Inferior parietal cortex (tissue), 1 donor: ENCODE results near the gene FAM186B.

Experiments
- DNase-seq: peaks from one replicate; pipeline ENCODE4 v3.0.0-alpha.2; 2016; ENCODE audit errors: extremely low spot score

The FAM186B gene

DNA sequence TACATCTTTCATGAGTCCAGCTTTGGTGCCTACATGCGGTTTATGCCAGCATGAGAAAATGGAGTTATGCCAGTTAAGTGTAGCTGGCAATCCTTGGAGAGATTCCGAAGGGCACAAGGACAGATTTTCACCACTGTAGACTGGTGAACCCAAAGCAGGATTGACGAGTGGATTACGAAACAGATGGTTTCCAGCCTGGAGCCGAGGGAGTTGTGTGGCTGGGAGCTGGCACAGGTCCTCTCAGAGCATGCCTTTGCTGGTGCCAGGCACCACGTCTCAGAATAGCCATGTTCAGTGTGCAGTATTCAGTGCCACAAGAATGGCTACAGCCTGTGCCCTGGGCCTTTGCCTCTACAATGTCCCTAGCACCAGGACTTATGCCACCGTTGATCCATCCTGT is 53.4 kb downstream of the FAM186B start:
- no peak for DNase-seq

DNA sequence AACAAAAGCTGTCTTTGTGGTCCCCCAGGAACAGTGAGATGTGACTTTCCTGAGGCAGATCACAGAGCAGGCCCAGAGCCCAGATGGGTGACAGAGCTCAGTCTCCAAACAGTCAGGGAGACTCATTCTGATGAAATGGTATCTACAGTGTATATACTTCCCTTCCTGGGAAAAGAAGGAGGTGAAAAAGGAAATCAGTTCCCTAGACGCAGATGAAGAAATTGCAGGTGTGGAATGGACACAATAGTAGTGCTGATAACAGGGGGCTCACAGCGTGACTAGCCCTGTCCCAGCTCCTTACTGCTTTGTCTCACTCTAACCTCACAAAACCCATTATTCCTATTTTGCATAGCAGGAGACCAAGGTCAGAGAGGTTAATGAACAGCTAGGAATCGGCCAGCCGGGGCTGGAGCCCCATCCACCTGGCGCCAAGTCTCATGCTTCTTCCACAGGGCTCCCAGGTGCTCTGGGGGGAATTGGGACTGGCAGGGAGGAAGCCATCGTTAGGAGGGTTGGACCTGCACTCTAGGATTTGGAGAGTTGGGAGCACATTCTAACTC is 54.7 kb downstream of the FAM186B start:
- DNase-seq: no peak

DNA sequence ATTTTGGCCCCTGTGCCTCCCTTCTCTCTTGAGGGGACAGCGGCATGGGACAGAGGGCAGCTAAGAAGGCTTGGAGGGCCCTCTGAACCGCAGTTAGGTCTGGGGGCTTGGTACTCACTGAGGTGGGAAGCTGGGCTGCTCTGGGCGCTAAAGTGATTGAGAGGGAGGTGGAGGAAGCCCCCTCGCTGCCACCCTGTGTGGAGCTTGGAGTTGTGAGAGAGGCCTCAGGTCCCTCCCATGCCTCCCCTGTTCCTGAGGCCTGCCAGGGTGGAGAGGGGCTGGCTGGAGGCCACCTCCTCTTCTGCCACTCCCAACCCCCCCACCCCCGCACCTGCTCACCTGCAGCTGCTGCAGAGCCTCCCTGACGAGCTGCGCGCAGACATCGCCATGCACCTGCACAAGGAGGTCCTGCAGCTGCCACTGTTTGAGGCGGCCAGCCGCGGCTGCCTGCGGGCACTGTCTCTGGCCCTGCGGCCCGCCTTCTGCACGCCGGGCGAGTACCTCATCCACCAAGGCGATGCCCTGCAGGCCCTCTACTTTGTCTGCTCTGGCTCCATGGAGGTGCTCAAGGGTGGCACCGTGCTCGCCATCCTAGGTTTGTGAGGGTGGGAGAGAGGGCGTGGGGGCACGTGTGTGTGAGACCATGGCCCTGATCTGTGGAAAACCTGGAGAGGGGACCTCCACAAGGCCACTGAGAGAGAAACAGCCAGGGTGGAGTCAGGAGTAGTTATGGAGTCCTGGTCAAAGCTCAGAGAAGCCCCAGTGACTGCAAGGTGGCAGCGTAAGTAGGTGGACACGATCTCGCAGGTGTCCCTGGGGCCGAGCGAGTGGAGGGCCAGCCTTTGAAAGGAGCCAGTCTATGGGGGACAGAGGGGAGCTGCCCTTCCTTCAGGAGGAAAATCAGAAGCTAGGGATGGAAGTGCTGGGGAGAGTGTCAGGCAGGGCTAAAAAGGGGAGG is 55.4 kb downstream of the FAM186B start:
- DNase-seq: no peak

DNA sequence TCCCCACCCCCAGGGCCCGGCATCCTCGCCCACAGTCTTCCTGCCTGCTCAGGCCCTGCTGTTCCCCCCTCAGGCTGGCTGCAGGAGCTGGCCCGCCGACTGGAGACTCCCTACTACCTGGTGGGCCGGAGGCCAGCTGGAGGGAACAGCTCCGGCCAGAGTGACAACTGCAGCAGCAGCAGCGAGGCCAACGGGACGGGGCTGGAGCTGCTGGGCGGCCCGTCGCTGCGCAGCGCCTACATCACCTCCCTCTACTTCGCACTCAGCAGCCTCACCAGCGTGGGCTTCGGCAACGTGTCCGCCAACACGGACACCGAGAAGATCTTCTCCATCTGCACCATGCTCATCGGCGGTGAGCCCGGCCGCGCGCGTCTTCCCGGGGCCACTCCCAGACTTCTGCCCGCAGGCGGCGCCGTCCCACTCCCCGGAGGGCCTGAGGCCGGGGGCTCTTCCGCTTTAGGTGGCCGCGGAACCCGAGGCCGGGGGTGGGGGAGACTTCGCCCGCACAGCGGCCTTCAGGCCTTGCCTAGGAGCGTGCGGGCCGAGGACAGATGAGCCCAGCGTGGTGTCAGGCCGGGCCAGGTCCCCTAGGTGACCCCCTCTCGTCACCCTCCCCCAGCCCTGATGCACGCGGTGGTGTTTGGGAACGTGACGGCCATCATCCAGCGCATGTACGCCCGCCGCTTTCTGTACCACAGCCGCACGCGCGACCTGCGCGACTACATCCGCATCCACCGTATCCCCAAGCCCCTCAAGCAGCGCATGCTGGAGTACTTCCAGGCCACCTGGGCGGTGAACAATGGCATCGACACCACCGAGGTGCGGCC is 56.4 kb downstream of the FAM186B start:
- no peak for DNase-seq

DNA sequence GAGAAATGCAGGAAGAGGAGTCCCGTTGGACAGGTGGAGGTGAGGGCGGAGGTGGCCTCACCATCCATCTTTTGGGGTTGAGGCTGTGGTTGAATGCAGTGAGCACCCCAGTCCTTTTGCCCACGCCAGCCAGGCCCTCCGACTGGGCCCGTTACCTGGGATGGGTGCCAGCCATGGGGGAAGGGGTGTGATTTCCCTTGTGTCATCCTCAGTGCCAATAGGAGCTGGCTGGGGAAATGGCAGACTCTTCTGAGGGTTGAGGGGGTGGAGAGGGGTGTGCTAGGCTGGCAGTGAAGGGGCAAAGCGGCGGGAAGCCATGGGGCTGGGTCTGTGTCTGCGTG is 57.0 kb downstream of the FAM186B start:
- DNase-seq: no peak

DNA sequence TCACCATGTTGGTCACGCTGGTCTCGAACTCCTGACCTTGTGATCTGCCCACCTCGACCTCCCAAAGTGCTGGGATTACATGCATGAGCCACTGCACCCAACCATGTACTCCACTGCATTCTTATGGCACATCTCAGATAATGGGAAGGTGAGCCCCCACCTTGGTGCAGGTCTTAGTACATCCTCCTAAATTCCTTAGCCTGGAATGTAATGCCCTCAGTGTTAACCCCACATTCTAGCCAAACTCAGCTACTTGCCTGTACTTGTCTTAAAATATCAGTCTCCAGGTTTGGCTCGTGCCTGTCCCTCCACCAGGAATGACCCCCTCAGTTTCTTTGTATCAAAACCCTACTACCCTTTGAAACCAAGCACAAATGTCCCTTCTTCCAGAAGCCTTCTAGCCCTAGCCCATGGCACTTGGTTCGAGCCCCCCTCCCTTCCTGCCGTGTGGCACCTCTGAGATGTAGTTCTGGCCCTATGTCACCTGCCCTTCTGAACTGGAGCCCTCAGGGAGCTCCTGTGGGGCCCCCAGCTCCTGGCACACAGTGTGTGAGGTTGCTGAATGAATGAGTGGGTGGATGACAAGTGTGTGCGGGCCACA is 58.2 kb downstream of the FAM186B start:
- DNase-seq: no peak

DNA sequence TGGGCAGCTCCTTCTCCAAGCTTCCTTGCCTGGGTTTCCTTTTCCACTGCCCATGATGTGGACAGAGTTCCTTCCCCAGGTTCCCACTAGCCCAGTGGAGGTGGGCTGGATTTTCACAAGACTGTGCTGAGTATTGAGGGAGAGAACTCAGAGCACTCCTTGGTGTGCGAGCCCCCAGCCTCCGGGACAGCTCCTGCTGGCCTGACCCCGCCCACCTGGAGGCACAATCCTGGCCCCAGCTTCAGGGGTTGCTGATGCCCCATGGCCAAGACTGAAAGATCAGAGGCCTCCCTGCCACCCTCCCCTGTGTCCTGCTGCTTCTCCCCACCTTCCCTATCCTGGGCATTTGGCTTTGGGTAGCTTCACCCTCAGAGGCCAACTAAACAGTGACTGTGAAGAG is 59.0 kb downstream of the FAM186B start:
- DNase-seq: no peak

DNA sequence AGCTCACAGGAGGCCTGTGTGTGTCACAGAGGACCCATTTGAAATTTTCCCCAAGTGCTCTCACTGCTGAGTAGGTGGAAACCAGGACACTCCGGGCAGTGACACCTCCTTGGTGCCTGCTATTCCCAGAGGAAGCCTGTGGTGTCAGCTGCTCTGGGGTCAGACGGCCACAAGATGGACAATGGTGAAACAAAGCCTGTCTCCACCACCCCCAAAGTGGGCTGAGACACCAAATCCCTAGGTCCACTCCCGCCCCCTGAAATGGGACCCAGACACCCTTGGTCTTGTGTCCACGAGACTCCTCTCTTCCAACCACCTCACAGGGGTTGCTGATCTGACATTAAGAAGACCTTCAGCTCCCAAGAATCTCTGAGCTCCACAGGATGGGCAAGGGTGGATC is 59.6 kb downstream of the FAM186B start:
- DNase-seq: no peak

DNA sequence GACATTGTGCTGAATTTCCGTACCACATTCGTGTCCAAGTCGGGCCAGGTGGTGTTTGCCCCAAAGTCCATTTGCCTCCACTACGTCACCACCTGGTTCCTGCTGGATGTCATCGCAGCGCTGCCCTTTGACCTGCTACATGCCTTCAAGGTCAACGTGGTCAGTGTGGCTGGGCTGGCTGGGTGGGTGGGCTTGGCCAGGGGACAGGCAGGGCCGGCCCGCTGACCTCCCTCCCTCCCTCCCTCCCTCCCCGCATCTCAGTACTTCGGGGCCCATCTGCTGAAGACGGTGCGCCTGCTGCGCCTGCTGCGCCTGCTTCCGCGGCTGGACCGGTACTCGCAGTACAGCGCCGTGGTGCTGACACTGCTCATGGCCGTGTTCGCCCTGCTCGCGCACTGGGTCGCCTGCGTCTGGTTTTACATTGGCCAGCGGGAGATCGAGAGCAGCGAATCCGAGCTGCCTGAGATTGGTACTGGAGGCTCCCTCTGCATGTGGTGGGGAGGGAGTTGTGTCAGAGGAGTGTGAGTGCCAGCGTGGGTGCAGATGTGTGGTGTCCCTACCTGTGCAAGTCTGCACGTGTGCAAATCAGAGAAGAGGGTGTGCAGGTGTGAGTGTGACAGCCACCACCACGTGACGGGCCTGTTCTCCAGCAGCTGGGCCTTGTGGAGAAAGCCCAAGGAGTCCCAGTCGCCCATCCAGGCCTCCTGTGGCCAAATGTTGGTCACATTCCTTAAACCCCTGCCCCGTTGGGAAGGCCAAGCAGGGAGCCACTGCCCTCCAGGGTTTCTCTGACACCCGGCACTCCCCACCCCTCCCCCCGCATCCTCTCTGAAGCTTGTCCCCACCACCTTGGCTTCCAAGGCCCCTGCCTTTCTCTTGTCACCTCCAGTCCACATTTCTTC is 61.3 kb downstream of the FAM186B start:
- DNase-seq: no peak

DNA sequence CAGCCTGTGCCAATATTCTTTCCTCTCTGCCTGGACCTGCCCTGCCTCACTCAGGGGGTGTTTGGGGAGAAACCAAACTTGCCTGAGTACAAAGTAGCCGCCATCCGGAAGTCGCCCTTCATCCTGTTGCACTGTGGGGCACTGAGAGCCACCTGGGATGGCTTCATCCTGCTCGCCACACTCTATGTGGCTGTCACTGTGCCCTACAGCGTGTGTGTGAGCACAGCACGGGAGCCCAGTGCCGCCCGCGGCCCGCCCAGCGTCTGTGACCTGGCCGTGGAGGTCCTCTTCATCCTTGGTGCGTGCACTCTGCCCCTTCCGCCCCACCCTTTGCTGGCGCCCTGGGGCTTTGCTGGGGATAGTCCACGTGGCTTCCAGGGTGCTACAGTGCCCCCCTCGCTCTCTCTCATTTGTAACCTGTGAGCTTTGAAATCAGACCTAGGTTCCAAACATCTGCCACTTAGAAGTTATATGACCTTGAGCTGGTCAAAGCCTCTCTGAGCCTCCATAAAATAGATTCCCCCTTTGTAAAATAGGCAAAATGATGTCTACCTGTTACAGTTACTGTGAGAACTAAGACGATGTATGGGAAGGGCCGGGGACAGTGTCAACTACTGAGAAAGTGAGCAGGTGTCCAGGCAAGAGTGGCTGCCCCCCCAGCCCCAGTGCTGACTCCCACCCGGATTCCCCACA is 62.1 kb downstream of the FAM186B start:
- no peak for DNase-seq

DNA sequence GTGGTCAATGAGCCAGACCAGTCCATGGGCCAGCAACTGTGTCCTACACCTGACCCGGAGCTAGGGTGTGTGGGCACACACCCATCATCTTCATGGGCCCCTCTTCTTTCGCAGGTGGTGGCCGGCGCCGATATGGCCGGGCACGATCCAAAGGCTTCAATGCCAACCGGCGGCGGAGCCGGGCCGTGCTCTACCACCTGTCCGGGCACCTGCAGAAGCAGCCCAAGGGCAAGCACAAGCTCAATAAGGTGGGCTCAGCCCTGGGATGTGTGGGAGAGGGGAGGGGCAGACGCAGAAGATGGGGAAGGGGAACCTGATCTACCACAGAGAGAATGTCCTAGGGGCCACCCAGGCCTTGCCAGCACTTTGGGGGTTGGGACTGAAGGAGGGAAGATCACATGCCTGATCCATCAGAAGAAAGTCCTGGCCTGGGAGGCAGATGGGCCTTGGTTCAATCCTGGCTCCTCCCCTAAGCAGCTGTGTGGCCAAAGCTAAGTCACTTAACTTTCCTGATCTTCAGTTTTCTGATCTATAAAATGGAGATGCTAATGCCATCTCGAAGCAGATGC is 62.8 kb downstream of the FAM186B start:
- DNase-seq: no peak

DNA sequence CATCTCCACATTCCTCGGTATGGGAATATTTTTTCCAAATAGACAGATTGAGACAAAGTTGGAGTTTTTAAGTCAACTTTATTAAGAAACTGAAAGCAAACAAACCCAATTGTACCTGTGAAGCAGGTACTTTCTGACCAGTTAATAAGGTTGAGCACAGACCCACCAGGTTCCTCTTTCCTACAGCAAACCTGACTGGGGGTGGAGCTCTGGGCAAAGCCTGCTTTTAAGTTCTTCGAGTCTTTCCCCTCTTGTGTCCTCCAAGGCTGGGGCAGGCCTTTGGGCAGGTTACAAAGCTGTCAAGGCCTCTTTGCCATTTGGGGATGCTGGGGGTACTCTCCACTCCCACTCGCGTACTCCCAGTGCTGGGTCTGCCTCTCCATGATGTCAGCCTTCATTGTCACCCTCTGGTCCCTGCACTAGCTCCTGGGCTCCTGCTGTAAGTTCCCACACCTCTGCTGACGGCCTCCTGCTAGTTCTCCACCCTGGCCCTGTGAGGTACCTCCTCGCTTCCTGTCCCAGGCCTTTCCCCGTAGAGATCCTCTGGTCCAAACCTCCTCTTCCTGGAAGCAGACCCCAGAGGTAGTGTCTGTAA is 63.4 kb downstream of the FAM186B start:
- no peak for DNase-seq

DNA sequence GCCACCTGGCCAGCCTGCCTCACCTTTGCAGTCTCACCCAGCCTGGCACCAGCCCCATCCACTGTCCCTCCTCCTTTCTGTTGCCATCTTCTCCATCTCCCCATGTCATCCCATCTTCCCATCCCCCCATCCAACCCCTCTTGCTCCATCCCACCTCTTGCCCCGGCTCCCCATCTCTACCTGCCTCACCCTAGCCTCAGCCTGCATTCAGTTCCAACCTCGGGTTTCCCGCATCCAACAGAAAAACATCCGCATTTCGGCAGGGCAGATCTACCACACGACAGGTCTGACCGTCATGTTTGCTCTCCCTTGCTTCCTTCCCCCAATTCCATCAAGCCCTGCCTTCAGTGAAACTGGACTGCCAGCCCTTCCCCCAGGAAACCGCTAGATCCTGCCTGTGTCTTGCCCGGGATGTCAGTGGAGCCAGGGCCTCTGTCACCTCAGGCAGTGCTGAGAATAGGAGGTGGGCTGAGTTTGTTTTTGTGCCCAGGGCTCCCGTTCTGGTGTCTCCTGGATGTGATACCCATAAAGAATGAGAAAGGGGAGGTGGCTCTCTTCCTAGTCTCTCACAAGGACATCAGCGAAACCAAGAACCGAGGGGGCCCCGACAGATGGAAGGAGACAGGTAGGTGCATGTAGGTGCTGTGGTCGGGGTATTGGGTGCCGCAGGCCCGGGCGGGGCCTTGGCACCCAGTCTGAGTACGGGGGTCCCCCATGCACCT is 64.1 kb downstream of the FAM186B start:
- DNase-seq: no peak

DNA sequence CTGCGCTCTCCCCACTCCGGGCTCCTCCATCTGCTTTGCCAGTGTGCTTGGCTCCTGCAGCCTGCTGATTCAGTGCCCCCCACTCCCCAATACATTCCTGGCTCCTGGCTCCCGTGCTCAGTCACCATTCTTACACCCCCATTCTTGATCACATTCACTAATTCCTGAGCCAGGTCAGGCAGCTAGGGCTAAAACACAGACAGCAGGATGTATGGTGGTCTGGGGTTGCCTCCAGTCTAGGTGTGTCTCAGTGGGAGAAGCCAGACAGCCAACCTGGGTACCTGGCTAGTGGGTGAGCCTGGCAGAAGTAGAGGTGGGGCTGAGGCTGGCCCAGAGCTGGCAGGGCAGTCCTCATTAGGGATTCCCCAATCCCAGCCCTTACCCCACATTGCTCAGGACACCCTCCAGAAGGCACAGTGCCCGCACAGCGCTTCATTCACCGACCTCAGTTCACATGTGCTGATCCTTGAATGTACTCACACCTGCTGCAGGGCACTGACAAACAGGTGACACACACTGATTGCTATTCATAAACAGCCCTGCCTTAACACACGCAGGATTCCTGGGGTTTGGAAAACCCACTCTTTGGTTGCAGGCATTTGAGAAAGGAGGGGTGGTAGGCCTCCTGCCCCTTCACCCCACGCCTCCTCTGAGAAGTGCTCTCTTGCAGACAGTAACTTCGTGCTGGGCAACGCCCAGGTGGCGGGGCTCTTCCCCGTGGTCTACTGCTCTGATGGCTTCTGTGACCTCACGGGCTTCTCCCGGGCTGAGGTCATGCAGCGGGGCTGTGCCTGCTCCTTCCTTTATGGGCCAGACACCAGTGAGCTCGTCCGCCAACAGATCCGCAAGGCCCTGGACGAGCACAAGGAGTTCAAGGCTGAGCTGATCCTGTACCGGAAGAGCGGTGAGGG is 65.0 kb downstream of the FAM186B start:
- DNase-seq: no peak

DNA sequence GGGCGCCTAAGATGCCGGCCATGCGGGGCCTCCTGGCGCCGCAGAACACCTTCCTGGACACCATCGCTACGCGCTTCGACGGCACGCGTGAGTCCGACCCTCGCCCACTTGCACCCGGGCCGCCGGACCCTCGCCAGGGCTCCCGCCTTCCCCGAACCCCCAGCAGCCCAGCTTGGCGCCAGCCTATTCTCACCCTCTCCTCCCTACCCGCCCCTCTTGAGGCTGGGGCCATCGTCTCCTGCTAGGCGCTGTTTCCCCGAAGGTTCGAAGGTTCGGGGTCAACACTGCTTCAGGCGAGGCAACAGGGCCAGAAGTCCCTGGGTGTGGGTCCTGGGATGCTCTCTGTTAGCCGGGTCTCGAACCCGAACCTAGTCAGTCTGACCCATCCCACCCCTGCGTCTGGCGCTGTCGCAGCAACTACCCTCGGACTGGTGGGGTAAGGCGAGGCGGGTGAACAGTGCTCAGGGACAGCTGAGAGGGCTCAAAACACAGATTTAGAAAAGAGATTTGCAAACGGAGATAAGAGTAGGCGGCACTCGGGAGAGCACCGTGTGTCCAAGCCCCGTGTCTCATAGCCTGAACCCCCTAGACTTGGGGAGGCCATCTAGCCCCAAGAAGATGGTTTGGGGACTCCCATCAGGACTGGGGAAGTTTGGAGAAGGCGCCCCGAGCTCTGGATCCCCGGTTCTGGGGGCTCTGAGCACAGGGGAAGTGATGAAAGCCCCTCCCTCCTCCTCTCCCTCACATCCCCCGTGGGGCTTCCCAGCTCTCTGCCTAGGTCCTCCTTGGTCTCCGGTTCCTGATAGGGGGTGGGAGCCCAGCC is 65.8 kb downstream of the FAM186B start:
- no peak for DNase-seq

DNA sequence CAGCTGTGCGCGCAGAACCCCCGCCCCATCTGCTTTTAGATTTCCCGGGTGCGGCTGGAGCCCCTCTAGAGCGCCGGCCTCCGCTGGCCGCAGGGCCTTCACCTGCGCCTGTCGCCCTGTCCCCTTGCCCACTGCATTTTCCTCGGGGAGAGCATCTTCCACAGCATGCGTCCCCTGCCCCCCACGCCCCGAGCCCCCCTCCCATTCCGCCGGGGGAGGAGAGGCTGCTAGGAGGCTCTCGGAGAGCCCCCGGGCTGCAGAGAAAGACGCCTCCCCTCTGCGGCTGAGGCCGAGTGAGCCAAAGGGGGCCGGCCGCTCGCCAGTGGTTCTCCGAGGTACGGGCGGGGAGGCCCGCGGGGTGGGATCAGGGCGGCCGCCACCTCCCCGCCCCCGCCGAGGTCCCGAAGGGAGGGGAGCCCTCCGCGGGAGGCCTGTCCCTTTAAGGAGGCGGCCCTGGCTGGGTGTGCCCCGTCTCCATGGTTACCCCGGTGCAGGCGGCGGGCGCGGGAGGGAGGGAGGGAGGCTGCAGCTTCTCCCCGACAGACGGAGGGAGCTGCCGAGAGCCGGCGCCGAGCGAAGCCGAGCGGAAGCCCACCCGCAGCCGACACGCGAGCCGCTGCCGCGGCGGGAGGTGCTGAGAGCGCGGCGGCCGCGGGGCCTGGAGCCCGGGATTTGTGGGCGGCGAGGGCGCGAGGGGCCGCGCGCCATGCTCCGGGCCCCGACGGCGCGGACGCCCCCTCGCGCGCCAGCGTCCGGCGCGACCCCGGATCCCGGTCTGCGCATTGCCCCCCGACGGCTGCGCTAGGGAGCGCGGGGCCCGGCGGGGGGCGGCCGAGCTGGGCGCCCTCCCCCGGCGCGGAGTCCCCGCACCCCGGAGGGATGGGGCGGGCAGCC is 66.7 kb downstream of the FAM186B start, which contains the start of gene KCNH3:
TSS of gene KCNH3 (plus strand) at position 521 of the 894 bp plus-strand sequence. CDS start 387 bp downstream, outside the sequence.
- no peak for DNase-seq
